Loucy (cell line): Measurements from ENCODE around the gene COX17.

Source experiments
- H2AFZ ChIP-seq: fragments of 200-600 bp; sonication (generic); 2 replicates; pipeline ENCODE4 v1.6.0; 2016; ENCODE audit warnings: antibody characterized with exemption, mild to moderate bottlenecking, low read length, moderate library complexity
- H3F3A ChIP-seq: fragments of 200-600 bp; 2 replicates; pipeline ENCODE4 v1.6.0; 2016; ENCODE audit warnings: antibody characterized with exemption, low read depth, mild to moderate bottlenecking
- H3K27me3 ChIP-seq: fragments of 200-600 bp; sonication (generic); 2 replicates; pipeline ENCODE4 v1.6.1; 2014; ENCODE audit warnings: low read length, mild to moderate bottlenecking; ENCODE audit not compliant: insufficient read depth, poor library complexity, severe bottlenecking
- H3K36me3 ChIP-seq: fragments of 200-600 bp; sonication (generic); 2 replicates; pipeline ENCODE4 v1.6.1; 2016; ENCODE audit warnings: low read length; ENCODE audit not compliant: insufficient read depth
- H3K4me1 ChIP-seq: fragments of 200-600 bp; sonication (generic); 2 replicates; pipeline ENCODE4 v1.5.1; 2014; ENCODE audit warnings: low read length, mild to moderate bottlenecking; ENCODE audit not compliant: insufficient read depth, poor library complexity, severe bottlenecking
- H3K4me2 ChIP-seq: fragments of 200-600 bp; sonication (generic); 2 replicates; pipeline ENCODE4 v1.6.0; 2014; ENCODE audit warnings: antibody characterized with exemption, low read length, low read depth, mild to moderate bottlenecking; ENCODE audit not compliant: poor library complexity, severe bottlenecking
- H3K4me3 ChIP-seq: fragments of 200-600 bp; sonication (generic); 2 replicates; pipeline ENCODE4 v1.5.1; 2014; ENCODE audit warnings: low read length, mild to moderate bottlenecking, mixed read lengths; ENCODE audit not compliant: poor library complexity, severe bottlenecking
- H3K79me2 ChIP-seq: fragments of 200-600 bp; sonication (generic); 2 replicates; pipeline ENCODE4 v1.6.1; 2014; ENCODE audit warnings: low read length; ENCODE audit not compliant: insufficient read depth
- H3K9ac ChIP-seq: fragments of 200-600 bp; sonication (generic); 2 replicates; pipeline ENCODE4 v1.6.0; 2014; ENCODE audit warnings: mild to moderate bottlenecking, low read depth, low read length, moderate library complexity; ENCODE audit not compliant: poor library complexity, severe bottlenecking
- H3K9me2 ChIP-seq: fragments of 200-600 bp; sonication (generic); replicated peaks from 2 replicates; pipeline ENCODE4 v1.6.1; 2016; ENCODE audit warnings: low read depth, low read length, mixed read lengths
- H3K9me3 ChIP-seq: fragments of 200-600 bp; sonication (generic); 2 replicates; pipeline ENCODE4 v1.6.1; 2014; ENCODE audit warnings: mild to moderate bottlenecking, antibody characterized with exemption, low read length, low read depth; ENCODE audit not compliant: insufficient read depth
- H4K20me1 ChIP-seq: fragments of 200-600 bp; sonication (generic); 2 replicates; pipeline ENCODE4 v1.6.0; 2014; ENCODE audit warnings: antibody characterized with exemption, low read length, mild to moderate bottlenecking; ENCODE audit not compliant: insufficient read depth, poor library complexity, severe bottlenecking
- CTCF ChIP-seq: fragments of 200-600 bp; sonication (generic); conservative IDR thresholded peaks from 2 replicates; pipeline ENCODE4 v1.5.1; 2014; ENCODE audit warnings: mild to moderate bottlenecking, antibody characterized with exemption, low read length
- EZH2phosphoT487 ChIP-seq: fragments of 200-600 bp; IDR thresholded peaks from 2 replicates; pipeline ENCODE4 v1.6.1; 2018; ENCODE audit warnings: antibody characterized with exemption, mild to moderate bottlenecking, moderate library complexity, borderline replicate concordance

COX17 gene

GRCh38 chr3:119664370-119664769, 12.8 kb downstream of the COX17 start:
- H2AFZ ChIP-seq = no peak overlapping the region
- TF ChIP-seq CTCF = no peak
- no peak overlapping the region for H3K4me2 ChIP-seq
- no peak overlapping the region for H3K4me3 ChIP-seq
- H3K9me2 ChIP-seq = no peaks in the 10 kb centered on the region
- no peaks in the 10 kb centered on the region for H3K4me1 ChIP-seq
- peaks cover 4% of the 10 kb centered on the region; the same call in 1 of the 2 replicates for H3K36me3 ChIP-seq
- no peaks in the 10 kb centered on the region for H3K9me3 ChIP-seq
- H3K9ac ChIP-seq = no peak overlapping the region
- H4K20me1 ChIP-seq = no peaks in the 10 kb centered on the region
- H3K79me2 ChIP-seq = no peaks in the 10 kb centered on the region
- H3F3A ChIP-seq = no peaks in the 10 kb centered on the region
- no peaks in the 10 kb centered on the region for H3K27me3 ChIP-seq

- H3F3A ChIP-seq = no peaks in the 10 kb centered on the region
- no peaks in the 10 kb centered on the region for H3K4me1 ChIP-seq
- no peak overlapping the region for H3K9ac ChIP-seq
- H3K9me2 ChIP-seq = no peaks in the 10 kb centered on the region
- no peaks in the 10 kb centered on the region for H3K9me3 ChIP-seq
- H3K36me3 ChIP-seq = peaks cover under 1% of the 10 kb centered on the region; the same call in 1 of the 2 replicates
- no peak overlapping the region for H2AFZ ChIP-seq
- TF ChIP-seq CTCF = no peak
- TF ChIP-seq EZH2phosphoT487 = no peak
- no peaks in the 10 kb centered on the region for H3K27me3 ChIP-seq
- no peaks in the 10 kb centered on the region for H3K79me2 ChIP-seq
- no peak overlapping the region for H3K4me3 ChIP-seq
- no peaks in the 10 kb centered on the region for H4K20me1 ChIP-seq
- no peak overlapping the region for H3K4me2 ChIP-seq
Observed at GRCh38 chr3:119663885-119664284, 13.3 kb downstream of the COX17 start.

GRCh38 chr3:119662604-119663373, 14.4 kb downstream of the COX17 start:
- Histone ChIP-seq H3K9me3 (no peaks in the 10 kb centered on the region), H3K9ac (no peak overlapping the region), H2AFZ (no peak overlapping the region), H3K27me3 (no peaks in the 10 kb centered on the region), H3K79me2 (no peaks in the 10 kb centered on the region), H4K20me1 (no peaks in the 10 kb centered on the region), H3F3A (no peaks in the 10 kb centered on the region), H3K4me2 (no peak overlapping the region), H3K4me1 (no peaks in the 10 kb centered on the region), H3K9me2 (no peaks in the 10 kb centered on the region), H3K4me3 (no peak overlapping the region), H3K36me3 (no peaks in the 10 kb centered on the region)
- TF ChIP-seq EZH2phosphoT487 = no peak
- no peak; the same call in 1 of the 2 replicates for TF ChIP-seq CTCF
